Esophagus (tissue), 2 donors: ENCODE data around the gene FOXK1. TPM values are rescaled to one million over a fixed set of nuclear protein-coding genes. Genes with fewer than 3 reads are reported as not detected.

Experiments used
- H3K27ac ChIP-seq, 2 donors: one replicate each; pipeline ENCODE4 v1.5.1; 2013; ENCODE audit warnings: low read depth in 2 of 2, mild to moderate bottlenecking in 2 of 2, inconsistent platforms in 1 of 2, low read length in 1 of 2, moderate library complexity in 1 of 2
- H3K27me3 ChIP-seq, 2 donors: one replicate each; pipeline ENCODE4 v1.6.1; 2013; ENCODE audit warnings: low read length in 2 of 2, control low read depth in 1 of 2, mild to moderate bottlenecking in 1 of 2; ENCODE audit not compliant: insufficient read depth in 2 of 2, control insufficient read depth in 1 of 2
- H3K36me3 ChIP-seq, 2 donors: one replicate each; pipeline ENCODE4 v1.6.1; 2013; ENCODE audit warnings: low read length in 1 of 2; ENCODE audit not compliant: control insufficient read depth in 2 of 2, insufficient read depth in 2 of 2
- H3K4me1 ChIP-seq, 2 donors: one replicate each; pipeline ENCODE4 v1.6.1; 2013; ENCODE audit warnings: low read length in 1 of 2; ENCODE audit not compliant: control insufficient read depth in 2 of 2, insufficient read depth in 2 of 2
- H3K4me3 ChIP-seq, 2 donors: one replicate each; pipeline ENCODE4 v1.5.1; 2013; ENCODE audit warnings: low read length in 2 of 2, mild to moderate bottlenecking in 2 of 2, low read depth in 1 of 2, moderate library complexity in 1 of 2
- H3K9me3 ChIP-seq, 2 donors: one replicate each; pipeline ENCODE4 v1.6.1; 2013; ENCODE audit warnings: mild to moderate bottlenecking in 2 of 2, low read depth in 1 of 2, low read length in 1 of 2, moderate library complexity in 1 of 2; ENCODE audit not compliant: control insufficient read depth in 2 of 2, insufficient read depth in 1 of 2
- WGBS, 2 donors: extraction: QIAGEN DNeasy Blood & Tissue Kit; methylation state at CpG; one replicate each; pipeline ENCODE4 v1.1.7; 2013; 5-methylcytosine and 5-hydroxymethylcytosine counted together
- polyA plus RNA-seq, 2 donors: library from polyadenylated mRNA; stranded (reverse); fragments of 200-250 nt; gene quantifications; one replicate each; pipeline ENCODE4 v1.2.3, GENCODE V29; 2013
- donor health status: healthy with polysubstance abuse.
- donor health status: Bipolar disorder and iron deficiency.

Gene FOXK1
- polyA plus RNA-seq, 2 donors: 3.9 to 7.1 TPM

DNA sequence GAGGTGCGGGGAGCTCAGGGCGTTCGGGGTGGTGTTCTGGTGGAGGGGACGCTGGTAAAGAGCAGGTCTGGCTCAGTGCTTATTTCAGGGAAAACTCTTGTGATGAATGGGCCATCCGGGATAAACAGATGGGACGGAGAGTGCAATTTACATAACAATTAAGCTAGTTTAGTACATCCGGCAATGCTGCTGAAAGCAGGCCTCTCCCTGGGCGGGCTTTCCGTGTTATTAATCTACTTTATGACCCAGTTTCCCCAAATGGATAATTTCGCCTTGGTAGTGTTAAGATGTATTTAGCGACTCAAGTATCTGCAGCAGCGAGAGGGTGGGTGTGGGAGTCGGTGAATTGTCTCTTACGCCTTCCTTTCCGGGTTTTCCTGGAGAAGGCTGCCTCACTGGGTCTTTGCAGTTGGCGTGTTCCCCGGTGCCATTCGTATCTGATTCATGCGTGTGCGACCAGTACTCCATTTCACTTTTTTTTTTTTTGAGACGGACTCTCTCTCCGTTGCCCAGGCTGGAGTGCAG is 25.2 kb downstream of the FOXK1 start:
- H3K4me3 ChIP-seq: no peak overlapping the region
- 78 to 85% methylated on average over 22 of the region's 22 CpGs for WGBS, 2 donors
- no peaks in the 10 kb centered on the region for H3K36me3 ChIP-seq
- H3K9me3 ChIP-seq: no peaks in the 10 kb centered on the region
- H3K4me1 ChIP-seq: peaks cover 0 to 9% of the 10 kb centered on the region in 2 donors
- H3K27me3 ChIP-seq: no peaks in the 10 kb centered on the region
- no peak overlapping the region for H3K27ac ChIP-seq

DNA sequence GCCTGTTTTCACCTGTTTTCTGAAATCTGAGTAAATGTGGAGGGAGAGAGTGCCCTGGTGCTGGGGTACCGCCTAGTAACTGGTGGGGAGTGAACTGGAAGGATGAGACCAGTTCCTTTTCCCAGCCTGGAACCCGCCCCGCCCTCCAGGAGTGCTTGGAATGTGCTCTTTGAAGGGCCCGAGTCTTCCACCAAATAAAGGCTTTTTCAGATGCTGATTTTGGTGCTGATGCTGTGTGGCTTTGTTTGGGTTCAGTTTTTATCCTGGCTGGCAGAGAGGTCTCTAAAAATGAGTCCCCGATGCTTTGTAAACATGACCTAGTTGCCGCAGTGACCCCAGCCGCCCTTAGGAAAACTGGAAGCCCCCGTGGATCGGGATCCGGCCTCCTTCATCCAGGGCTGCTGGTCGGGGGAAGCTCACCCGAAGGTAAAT is 25.9 kb downstream of the FOXK1 start:
- 83 to 84% methylated on average over 12 of the region's 12 CpGs for WGBS, 2 donors

DNA sequence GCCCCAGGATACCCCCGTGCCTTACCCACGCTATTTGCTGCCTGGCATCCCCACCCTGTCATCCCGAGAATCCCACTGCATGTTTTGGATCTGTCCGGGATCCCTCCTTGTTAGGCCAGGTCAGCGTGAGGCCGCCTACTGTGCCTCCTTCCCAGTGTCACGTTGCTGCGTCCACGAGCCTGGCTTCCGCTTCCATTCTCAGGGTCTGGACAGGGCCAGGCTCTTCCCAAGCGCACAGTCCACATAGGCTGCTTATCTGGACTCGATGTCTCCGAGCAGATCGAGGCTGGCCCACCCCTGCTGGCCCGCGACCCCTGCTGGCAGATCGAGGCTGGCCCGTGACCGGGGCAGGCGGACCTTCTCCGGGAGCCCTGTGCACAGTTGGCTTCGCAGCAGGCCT is 27.1 kb downstream of the FOXK1 start:
- Histone ChIP-seq H3K4me1 (peaks cover under 1 to 6% of the 10 kb centered on the region in 2 donors), H3K36me3 (no peaks in the 10 kb centered on the region), H3K27me3 (no peaks in the 10 kb centered on the region), H3K4me3 (no peak overlapping the region), H3K9me3 (no peaks in the 10 kb centered on the region), H3K27ac (no peak overlapping the region)
- WGBS, 2 donors: 89 to 93% methylated on average over 22 of the region's 22 CpGs

More for the DNA sequence above, 25.9 kb downstream of the FOXK1 start:
- no peak overlapping the region for H3K27ac ChIP-seq
- no peaks in the 10 kb centered on the region for H3K27me3 ChIP-seq
- H3K36me3 ChIP-seq: no peaks in the 10 kb centered on the region
- H3K4me1 ChIP-seq: peaks cover 0 to 6% of the 10 kb centered on the region in 2 donors
- H3K4me3 ChIP-seq: no peak overlapping the region
- no peaks in the 10 kb centered on the region for H3K9me3 ChIP-seq

DNA sequence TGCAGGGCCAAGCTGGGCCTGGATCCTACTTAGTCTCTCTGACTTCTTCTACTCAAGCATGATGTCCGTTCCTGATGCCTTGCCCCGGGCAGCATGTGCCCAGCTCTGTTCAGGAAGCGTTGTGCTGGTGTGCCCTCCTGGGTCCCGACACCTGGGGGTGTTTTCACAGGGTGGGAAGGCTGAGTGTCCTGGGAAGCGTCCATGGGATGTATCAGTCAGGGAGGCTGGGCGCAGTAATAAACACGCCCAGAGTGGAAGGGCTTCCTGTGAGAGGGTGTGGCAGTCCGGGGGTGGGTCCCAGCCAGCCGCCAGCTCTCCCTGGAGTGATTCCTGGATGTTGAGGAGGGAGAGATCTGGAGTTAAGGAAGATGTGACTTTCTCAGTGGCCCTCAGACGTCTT is 29.0 kb downstream of the FOXK1 start:
- peaks cover 5 to 15% of the 10 kb centered on the region in 2 donors for H3K4me1 ChIP-seq
- 91 to 94% methylated on average over 10 of the region's 10 CpGs for WGBS, 2 donors
- H3K27me3 ChIP-seq: no peaks in the 10 kb centered on the region
- no peak overlapping the region for H3K4me3 ChIP-seq
- H3K27ac ChIP-seq: no peak overlapping the region
- no peaks in the 10 kb centered on the region for H3K9me3 ChIP-seq
- no peaks in the 10 kb centered on the region for H3K36me3 ChIP-seq

DNA sequence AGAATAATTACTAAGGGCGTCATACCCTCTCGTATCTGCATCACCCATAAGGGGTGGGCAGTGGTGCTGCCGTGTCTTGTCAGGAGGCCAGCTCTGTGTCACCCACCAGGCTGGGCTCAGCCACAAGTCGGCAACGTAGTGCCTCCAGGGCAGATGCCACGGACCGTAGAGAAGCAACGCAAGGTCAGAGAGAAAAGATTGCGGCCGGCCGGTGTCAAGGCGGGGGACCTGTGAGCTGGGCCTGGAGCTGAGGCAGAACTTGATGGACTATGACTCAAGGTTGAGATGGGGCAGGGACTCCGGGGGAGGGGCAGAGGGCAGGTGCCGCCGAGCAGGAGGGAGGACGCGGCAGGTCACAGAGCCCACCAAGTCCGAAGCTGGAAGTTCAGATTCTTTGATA is 29.5 kb downstream of the FOXK1 start:
- no peaks in the 10 kb centered on the region for H3K9me3 ChIP-seq
- H3K27me3 ChIP-seq: no peaks in the 10 kb centered on the region
- 91 to 92% methylated on average over 18 of the region's 18 CpGs for WGBS, 2 donors
- peaks cover 9 to 18% of the 10 kb centered on the region in 2 donors for H3K4me1 ChIP-seq
- no peak overlapping the region for H3K27ac ChIP-seq
- H3K4me3 ChIP-seq: no peak overlapping the region
- H3K36me3 ChIP-seq: no peaks in the 10 kb centered on the region

DNA sequence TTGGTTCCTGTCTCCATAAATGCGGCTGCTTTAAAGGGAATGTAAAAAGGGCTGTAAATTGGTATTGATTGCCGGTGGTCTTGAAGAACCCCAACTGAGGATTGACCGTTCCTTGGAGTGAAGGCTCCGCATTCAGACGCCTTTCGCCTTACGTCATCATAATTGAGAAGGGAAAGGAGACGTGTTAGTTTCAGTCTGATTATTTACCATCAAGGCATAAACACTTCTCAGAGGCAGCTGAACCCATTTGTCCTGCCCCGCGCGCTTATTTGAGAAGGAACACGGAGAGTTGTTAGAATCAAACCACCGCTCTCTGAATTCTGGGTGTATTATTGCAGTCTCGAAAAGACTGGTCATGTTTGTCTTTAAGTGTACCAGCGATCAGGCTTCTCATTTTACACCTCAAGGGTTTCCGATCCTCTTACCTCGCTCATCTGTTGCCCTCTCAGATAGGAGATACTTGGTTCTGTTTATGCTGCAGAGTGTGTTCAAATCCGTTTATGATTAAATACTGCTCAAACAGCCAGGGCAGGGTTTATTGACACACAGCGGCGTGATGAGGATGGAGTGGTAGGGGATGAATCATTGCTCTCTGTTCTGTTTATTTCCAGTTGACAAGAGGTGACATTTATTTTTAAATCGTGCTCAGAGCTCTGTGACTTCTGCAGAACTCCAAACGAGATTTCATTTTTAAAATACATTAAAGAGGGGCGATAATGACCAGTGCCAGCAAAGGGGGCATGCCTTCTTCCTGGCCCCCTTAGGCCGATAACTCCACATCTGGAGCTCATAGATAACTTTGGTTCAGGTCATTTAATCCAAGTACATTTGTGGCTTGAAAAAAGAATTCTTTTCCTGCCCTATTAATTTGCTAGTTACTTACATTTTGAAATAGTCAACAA is 30.4 kb downstream of the FOXK1 start:
- Histone ChIP-seq H3K36me3 (no peaks in the 10 kb centered on the region), H3K4me1 (peaks cover 9 to 25% of the 10 kb centered on the region in 2 donors), H3K27ac (no peak overlapping the region), H3K9me3 (peaks cover 0 to 5% of the 10 kb centered on the region in 2 donors), H3K27me3 (no peaks in the 10 kb centered on the region), H3K4me3 (no peak overlapping the region)
- WGBS, 2 donors: 71 to 74% methylated on average over 24 of the region's 24 CpGs

DNA sequence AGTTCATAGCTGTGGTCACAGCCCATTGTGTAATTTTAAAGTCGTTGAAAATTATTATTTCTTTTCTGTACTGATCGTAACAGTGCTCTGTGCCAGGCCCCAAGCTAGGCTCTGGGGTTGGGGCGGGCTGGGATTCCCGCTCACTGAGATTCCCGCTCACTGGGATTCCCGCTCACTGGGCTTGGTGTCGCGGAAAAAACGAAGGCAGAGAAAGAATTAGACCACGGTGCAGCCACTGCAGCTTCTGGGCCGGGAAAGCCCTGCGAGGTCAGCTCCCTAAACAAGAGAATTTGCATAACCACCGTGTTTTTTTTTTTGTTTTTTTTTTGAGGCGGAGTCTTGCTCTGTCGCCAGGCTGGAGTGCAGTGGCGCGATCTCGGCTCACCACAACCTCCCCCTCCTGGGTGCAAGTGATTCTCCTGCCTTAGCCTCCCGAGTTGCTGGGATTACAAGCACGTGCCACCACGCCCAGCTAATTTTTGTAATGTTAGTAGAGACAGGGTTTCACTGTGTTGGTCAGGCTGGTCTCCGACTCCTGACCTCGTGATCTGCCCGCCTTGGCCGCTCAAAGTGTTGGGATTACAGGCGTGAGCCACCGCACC is 31.2 kb downstream of the FOXK1 start:
- WGBS, 2 donors: 83 to 85% methylated on average over 27 of the region's 27 CpGs
- peaks cover 9 to 26% of the 10 kb centered on the region in 2 donors for H3K4me1 ChIP-seq

DNA sequence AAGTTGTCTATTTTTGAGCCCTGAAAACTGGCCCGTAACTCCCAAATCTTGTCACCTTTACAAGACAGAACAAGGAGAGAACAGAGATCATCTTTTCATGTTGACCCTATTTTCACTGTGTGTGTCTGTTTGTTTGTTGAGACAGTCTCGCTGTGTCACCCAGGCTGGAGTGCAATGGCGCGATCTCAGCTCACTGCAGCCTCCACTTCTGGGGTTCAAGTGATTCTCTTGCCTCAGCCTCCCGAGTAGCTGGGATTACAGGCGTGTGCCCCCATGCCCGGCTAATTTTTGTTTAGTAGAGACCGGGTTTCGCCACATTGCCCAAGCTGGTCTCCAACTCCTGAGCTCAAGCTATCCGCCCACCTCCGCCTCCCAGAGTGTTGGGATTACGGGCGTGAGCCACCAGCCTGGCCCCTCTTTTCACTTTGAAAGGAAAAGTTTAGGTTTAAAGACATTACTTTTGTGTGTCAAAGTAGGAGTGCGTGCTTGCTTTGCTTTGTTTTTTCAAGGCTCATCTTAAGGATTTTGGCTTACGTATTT is 32.1 kb downstream of the FOXK1 start:
- H3K27me3 ChIP-seq: no peaks in the 10 kb centered on the region
- peaks cover 0 to 4% of the 10 kb centered on the region in 2 donors for H3K36me3 ChIP-seq
- peaks cover 0 to 5% of the 10 kb centered on the region in 2 donors for H3K9me3 ChIP-seq
- 96 to 97% methylated on average over 15 of the region's 15 CpGs for WGBS, 2 donors
- H3K4me1 ChIP-seq: peaks cover 9 to 26% of the 10 kb centered on the region in 2 donors
- H3K27ac ChIP-seq: no peak overlapping the region
- no peak overlapping the region for H3K4me3 ChIP-seq

More for the DNA sequence above, 31.2 kb downstream of the FOXK1 start:
- Histone ChIP-seq H3K27ac (peak overlapping the region in 1 of 2 donors; percentile 26), H3K4me3 (no peak overlapping the region), H3K36me3 (peaks cover 0 to 4% of the 10 kb centered on the region in 2 donors), H3K9me3 (peaks cover 0 to 5% of the 10 kb centered on the region in 2 donors), H3K27me3 (no peaks in the 10 kb centered on the region)

DNA sequence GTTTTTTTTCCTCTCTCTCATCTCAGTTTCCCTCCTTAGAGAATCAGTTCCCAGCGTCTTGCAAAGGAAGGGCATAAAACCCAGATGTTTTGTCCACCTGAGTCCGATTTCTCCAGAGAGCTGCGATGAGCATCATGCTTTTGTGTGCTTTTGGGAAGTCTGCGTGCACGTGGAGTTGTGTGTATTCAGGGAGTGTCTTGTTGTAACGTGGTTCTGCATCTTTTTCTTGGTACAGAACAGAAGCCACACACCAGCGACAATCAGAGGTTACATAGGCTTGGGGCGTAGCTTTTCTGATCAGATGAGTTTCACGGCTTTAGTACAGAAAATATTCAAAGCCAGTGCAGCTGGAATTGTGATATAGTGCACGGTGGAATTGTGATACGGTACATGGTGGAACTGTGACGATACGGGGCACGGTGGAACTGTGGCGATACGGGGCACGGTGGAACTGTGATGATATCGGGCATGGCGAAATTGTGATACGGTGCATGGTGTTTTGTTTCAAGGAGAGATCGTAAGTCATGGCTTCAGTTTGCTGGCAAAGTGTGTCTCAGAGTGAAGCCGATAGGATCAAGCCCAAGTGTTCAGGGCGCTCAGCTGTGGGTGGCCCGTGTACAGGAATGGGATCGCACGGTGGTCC is 32.8 kb downstream of the FOXK1 start:
- peaks cover 0 to 4% of the 10 kb centered on the region in 2 donors for H3K36me3 ChIP-seq
- no peaks in the 10 kb centered on the region for H3K27me3 ChIP-seq
- peaks cover 0 to 5% of the 10 kb centered on the region in 2 donors for H3K9me3 ChIP-seq
- WGBS, 2 donors: 78 to 82% methylated on average over 26 of the region's 26 CpGs
- H3K4me1 ChIP-seq: peaks cover 9 to 26% of the 10 kb centered on the region in 2 donors
- peak overlapping the region in 1 of 2 donors; percentile 44 for H3K27ac ChIP-seq
- no peak overlapping the region for H3K4me3 ChIP-seq
